ENCODE measurements around the gene NASP. TPM values are rescaled to one million over a fixed set of nuclear protein-coding genes. Genes with fewer than 3 reads are reported as not detected.

The NASP gene
- total RNA-seq, 1 donor from 2014 or later: 55.9 TPM

DNA sequence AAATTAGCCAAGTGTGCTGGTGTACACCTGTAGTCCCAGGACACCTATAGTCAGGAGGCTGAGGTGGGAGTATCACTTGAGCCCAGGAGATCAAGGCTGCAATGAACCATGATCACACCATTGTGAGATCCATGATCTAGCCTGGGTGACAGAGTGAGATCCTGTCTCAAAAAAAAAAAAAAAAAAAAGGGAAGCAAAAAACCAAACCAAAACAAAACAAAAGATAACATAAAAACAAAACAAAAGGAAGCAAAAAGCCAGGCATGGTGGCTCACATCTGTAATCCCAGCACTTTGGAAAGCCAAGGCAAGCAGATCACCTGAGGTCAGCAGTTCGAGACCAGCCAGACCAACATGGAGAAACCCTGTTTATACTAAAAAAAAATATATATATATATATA lies 42.6 kb upstream of the NASP start:
- Mint-ChIP-seq H3K27me3 (ENCODE audit: low read depth, unreplicated experiment) (peaks cover 2% of the 10 kb centered on the region), H3K36me3 (ENCODE audit: low read depth, unreplicated experiment) (no peaks in the 10 kb centered on the region), H3K27ac (ENCODE audit: unreplicated experiment) (no peak overlapping the region), H3K4me3 (ENCODE audit: unreplicated experiment) (no peak overlapping the region), H3K9me3 (ENCODE audit: unreplicated experiment) (no peaks in the 10 kb centered on the region), H3K4me1 (ENCODE audit: low read depth, unreplicated experiment) (peaks cover 21% of the 10 kb centered on the region)
- DNase-seq (ENCODE audit: low read depth) (no peak), FAIRE-seq (no peak)
- H3K9me3 ChIP-seq (ENCODE audit: insufficient read depth, low read depth, low read length): no peaks in the 10 kb centered on the region
- no peaks in the 10 kb centered on the region for H3K27me3 ChIP-seq (ENCODE audit: insufficient read depth, low read length)
- no peak overlapping the region for H3K9ac ChIP-seq (ENCODE audit: low read length)
- TF ChIP-seq, protein P1, sequence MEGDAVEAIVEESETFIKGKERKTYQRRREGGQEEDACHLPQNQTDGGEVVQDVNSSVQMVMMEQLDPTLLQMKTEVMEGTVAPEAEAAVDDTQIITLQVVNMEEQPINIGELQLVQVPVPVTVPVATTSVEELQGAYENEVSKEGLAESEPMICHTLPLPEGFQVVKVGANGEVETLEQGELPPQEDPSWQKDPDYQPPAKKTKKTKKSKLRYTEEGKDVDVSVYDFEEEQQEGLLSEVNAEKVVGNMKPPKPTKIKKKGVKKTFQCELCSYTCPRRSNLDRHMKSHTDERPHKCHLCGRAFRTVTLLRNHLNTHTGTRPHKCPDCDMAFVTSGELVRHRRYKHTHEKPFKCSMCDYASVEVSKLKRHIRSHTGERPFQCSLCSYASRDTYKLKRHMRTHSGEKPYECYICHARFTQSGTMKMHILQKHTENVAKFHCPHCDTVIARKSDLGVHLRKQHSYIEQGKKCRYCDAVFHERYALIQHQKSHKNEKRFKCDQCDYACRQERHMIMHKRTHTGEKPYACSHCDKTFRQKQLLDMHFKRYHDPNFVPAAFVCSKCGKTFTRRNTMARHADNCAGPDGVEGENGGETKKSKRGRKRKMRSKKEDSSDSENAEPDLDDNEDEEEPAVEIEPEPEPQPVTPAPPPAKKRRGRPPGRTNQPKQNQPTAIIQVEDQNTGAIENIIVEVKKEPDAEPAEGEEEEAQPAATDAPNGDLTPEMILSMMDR (IDR thresholded peaks at IDR 0.05; ENCODE audit: insufficient read depth, low read depth, low read length): no peak
- no peak for TF ChIP-seq EZH2 (IDR thresholded peaks at IDR 0.05; ENCODE audit: insufficient read depth, low read length)
- H3K79me2 ChIP-seq (ENCODE audit: insufficient read depth, low read length): no peaks in the 10 kb centered on the region
- H4K20me1 ChIP-seq (ENCODE audit: insufficient read depth, low read length): no peaks in the 10 kb centered on the region
- H3K4me1 ChIP-seq (ENCODE audit: insufficient read depth, low read length): no peaks in the 10 kb centered on the region
- no peak overlapping the region for H3K27ac ChIP-seq (ENCODE audit: low read depth, low read length)
- H3K4me2 ChIP-seq (ENCODE audit: low read length): no peak overlapping the region
- no peak overlapping the region for H3K4me3 ChIP-seq (ENCODE audit: insufficient read depth, low read depth, low read length)
- no peak overlapping the region for H2AFZ ChIP-seq (ENCODE audit: low read depth, low read length)
- no peaks in the 10 kb centered on the region for H3K36me3 ChIP-seq (ENCODE audit: insufficient read depth, low read length)

DNA sequence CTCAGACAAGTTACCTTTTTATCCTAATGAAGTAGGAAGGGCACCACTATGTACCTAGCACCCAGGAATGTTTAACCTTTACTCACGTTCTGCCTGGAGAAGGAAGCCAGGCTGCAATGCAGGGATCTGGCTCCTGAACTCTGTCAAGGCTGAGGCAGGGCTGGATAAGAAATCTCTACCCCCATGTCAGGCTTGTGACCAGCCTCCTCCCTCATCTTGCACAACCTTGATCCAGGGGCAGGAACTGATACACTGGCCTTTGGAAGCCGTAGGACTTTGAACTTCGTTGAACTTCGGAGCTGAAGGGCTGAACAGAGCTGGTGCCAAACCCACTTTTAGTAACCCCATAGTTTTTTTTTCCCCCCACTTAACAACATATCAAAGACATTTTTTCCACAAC lies 41.2 kb upstream of the NASP start:
- Histone ChIP-seq H3K9ac (ENCODE audit: low read length) (no peak overlapping the region), H3K27me3 (ENCODE audit: insufficient read depth, low read length) (no peaks in the 10 kb centered on the region), H4K20me1 (ENCODE audit: insufficient read depth, low read length) (no peaks in the 10 kb centered on the region), H3K27ac (ENCODE audit: low read depth, low read length) (no peak overlapping the region), H3K9me3 (ENCODE audit: insufficient read depth, low read depth, low read length) (no peaks in the 10 kb centered on the region), H3K4me2 (ENCODE audit: low read length) (no peak overlapping the region), H3K4me3 (ENCODE audit: insufficient read depth, low read depth, low read length) (no peak overlapping the region), H2AFZ (ENCODE audit: low read depth, low read length) (no peak overlapping the region), H3K79me2 (ENCODE audit: insufficient read depth, low read length) (no peaks in the 10 kb centered on the region), H3K4me1 (ENCODE audit: insufficient read depth, low read length) (no peaks in the 10 kb centered on the region), H3K36me3 (ENCODE audit: insufficient read depth, low read length) (no peaks in the 10 kb centered on the region)
- DNase-seq (ENCODE audit: low read depth): no peak
- H3K27me3 Mint-ChIP-seq (ENCODE audit: low read depth, unreplicated experiment): no peaks in the 10 kb centered on the region
- H3K36me3 Mint-ChIP-seq (ENCODE audit: low read depth, unreplicated experiment): no peaks in the 10 kb centered on the region
- H3K4me3 Mint-ChIP-seq (ENCODE audit: unreplicated experiment): no peak overlapping the region
- TF ChIP-seq, protein P1 (IDR thresholded peaks at IDR 0.05; ENCODE audit: insufficient read depth, low read depth, low read length): no peak
- TF ChIP-seq EZH2 (IDR thresholded peaks at IDR 0.05; ENCODE audit: insufficient read depth, low read length): no peak
- no peak overlapping the region for H3K27ac Mint-ChIP-seq (ENCODE audit: unreplicated experiment)
- H3K9me3 Mint-ChIP-seq (ENCODE audit: unreplicated experiment): no peaks in the 10 kb centered on the region
- FAIRE-seq: no peak
- H3K4me1 Mint-ChIP-seq (ENCODE audit: low read depth, unreplicated experiment): peaks cover 16% of the 10 kb centered on the region

DNA sequence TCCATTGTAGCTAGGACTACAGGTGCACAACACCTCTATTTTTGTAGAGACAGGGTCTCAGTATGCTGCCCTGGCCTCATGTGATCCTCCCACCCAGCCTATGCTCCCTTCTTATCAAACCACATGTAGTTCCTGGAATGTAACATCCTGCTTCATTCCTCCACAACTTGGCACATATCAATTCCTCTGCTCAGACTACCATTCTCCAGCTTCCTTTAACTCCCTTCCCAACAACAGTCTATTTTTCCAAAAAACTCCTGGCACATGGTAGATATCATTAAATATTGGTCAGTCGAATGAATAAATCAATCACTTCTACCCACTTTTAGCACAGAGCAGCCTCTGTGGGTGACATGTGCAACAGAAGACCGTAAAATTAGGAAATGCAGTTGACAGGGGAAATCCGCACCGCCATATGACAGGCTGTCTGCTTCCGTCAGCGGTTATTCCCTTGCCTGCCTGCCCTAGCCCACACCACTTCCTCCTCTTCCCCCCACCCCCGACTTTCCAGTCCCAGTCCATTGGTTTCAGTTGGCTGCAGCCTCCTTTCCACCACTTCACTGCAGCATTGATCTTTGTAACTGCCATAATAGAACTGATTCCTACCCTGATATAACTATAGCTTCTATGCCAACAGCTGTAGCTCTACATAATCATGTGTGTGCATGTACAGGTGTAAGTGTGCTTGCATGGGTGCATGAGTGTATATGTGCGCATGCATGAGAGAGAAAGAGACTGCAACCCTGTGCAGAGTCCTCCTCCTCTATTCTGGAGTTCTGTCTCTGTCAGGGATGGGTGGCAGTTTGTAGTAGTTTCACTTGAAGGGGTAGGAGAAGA lies 40.0 kb upstream of the NASP start:
- no peaks in the 10 kb centered on the region for H3K9me3 Mint-ChIP-seq (ENCODE audit: unreplicated experiment)
- no peak overlapping the region for H3K9ac ChIP-seq (ENCODE audit: low read length)
- H3K36me3 ChIP-seq (ENCODE audit: insufficient read depth, low read length): no peaks in the 10 kb centered on the region
- TF ChIP-seq, protein P1 (IDR thresholded peaks at IDR 0.05; ENCODE audit: insufficient read depth, low read depth, low read length): no peak
- TF ChIP-seq EZH2 (IDR thresholded peaks at IDR 0.05; ENCODE audit: insufficient read depth, low read length): no peak
- no peak for FAIRE-seq
- H3K4me1 ChIP-seq (ENCODE audit: insufficient read depth, low read length): no peaks in the 10 kb centered on the region
- H2AFZ ChIP-seq (ENCODE audit: low read depth, low read length): no peak overlapping the region
- H3K4me3 Mint-ChIP-seq (ENCODE audit: unreplicated experiment): no peak overlapping the region
- H3K4me1 Mint-ChIP-seq (ENCODE audit: low read depth, unreplicated experiment): peaks cover 16% of the 10 kb centered on the region
- H3K27me3 ChIP-seq (ENCODE audit: insufficient read depth, low read length): no peaks in the 10 kb centered on the region
- H3K9me3 ChIP-seq (ENCODE audit: insufficient read depth, low read depth, low read length): no peaks in the 10 kb centered on the region
- no peaks in the 10 kb centered on the region for H3K36me3 Mint-ChIP-seq (ENCODE audit: low read depth, unreplicated experiment)
- H3K4me2 ChIP-seq (ENCODE audit: low read length): no peak overlapping the region
- H3K27ac ChIP-seq (ENCODE audit: low read depth, low read length): no peak overlapping the region
- no peak for DNase-seq (ENCODE audit: low read depth)
- H4K20me1 ChIP-seq (ENCODE audit: insufficient read depth, low read length): no peaks in the 10 kb centered on the region
- no peaks in the 10 kb centered on the region for H3K79me2 ChIP-seq (ENCODE audit: insufficient read depth, low read length)
- H3K27me3 Mint-ChIP-seq (ENCODE audit: low read depth, unreplicated experiment): no peaks in the 10 kb centered on the region
- H3K4me3 ChIP-seq (ENCODE audit: insufficient read depth, low read depth, low read length): no peak overlapping the region
- H3K27ac Mint-ChIP-seq (ENCODE audit: unreplicated experiment): no peak overlapping the region

All from astrocyte (in vitro differentiated cells and primary cell).